GM23338 (cell line): ENCODE measurements around the gene SLC39A8. TPM values are rescaled to one million over a fixed set of nuclear protein-coding genes. Genes with fewer than 3 reads are reported as not detected.

ENCODE experiments used
- ATAC-seq: fragments of 200-7000 bp; cut with Tn5 transposase; 3 replicates; pipeline ENCODE4 v1.9.1; 2020
- DNase-seq: peaks from one replicate; pipeline ENCODE4 v3.0.0-alpha.2; 2015; ENCODE audit warnings: low spot score
- H2AFZ ChIP-seq: fragments of 200-600 bp; sonication (generic); 2 replicates; pipeline ENCODE4 v1.8.0; 2016; ENCODE audit warnings: antibody characterized with exemption, mild to moderate bottlenecking, moderate library complexity
- H3F3A ChIP-seq: fragments of 200-600 bp; sonication (generic); replicated peaks from 2 replicates; pipeline ENCODE4 v1.8.0; 2017; ENCODE audit warnings: antibody characterized with exemption, mixed run types, low read depth
- H3K27ac ChIP-seq: fragments of 200-600 bp; sonication (generic); 2 replicates; pipeline ENCODE4 v1.6.1; 2016; ENCODE audit warnings: low read depth
- H3K27me3 ChIP-seq: fragments of 200-600 bp; sonication (generic); 2 replicates; pipeline ENCODE4 v1.8.0; 2016; ENCODE audit warnings: mild to moderate bottlenecking, mixed run types, moderate library complexity; ENCODE audit not compliant: insufficient read depth
- H3K36me3 ChIP-seq: fragments of 200-600 bp; sonication (generic); 2 replicates; pipeline ENCODE4 v1.8.0; 2016; ENCODE audit warnings: mild to moderate bottlenecking; ENCODE audit not compliant: insufficient read depth
- H3K4me1 ChIP-seq: fragments of 200-600 bp; sonication (generic); 2 replicates; pipeline ENCODE4 v1.8.0; 2016; ENCODE audit warnings: mild to moderate bottlenecking, moderate library complexity; ENCODE audit not compliant: insufficient read depth
- H3K4me2 ChIP-seq: fragments of 200-600 bp; sonication (generic); 2 replicates; pipeline ENCODE4 v1.7.1; 2017; ENCODE audit warnings: mixed run types
- H3K4me3 ChIP-seq: fragments of 200-600 bp; sonication (generic); 2 replicates; pipeline ENCODE4 v1.6.1; 2016; ENCODE audit warnings: mixed run types
- H3K79me2 ChIP-seq: fragments of 200-600 bp; sonication (generic); replicated peaks from 2 replicates; pipeline ENCODE4 v1.8.0; 2017; ENCODE audit warnings: mild to moderate bottlenecking; ENCODE audit not compliant: insufficient read depth
- H3K9me2 ChIP-seq: fragments of 200-600 bp; sonication (generic); 2 replicates; pipeline ENCODE4 v1.8.0; 2017; ENCODE audit not compliant: insufficient read depth
- H4K20me1 ChIP-seq: fragments of 200-600 bp; sonication (generic); replicated peaks from 2 replicates; pipeline ENCODE4 v1.8.0; 2017; ENCODE audit warnings: mild to moderate bottlenecking; ENCODE audit not compliant: insufficient read depth
- H3K27ac Mint-ChIP-seq: 2 replicates; pipeline ENCODE4 v1.8.0; 2020; ENCODE audit warnings: inconsistent platforms, mild to moderate bottlenecking, moderate library complexity, mixed read lengths
- H3K27me3 Mint-ChIP-seq: 3 replicates; pipeline ENCODE4 v1.8.0; 2022; ENCODE audit warnings: low read depth, mild to moderate bottlenecking, moderate library complexity, mixed read lengths, inconsistent platforms; ENCODE audit not compliant: insufficient read depth, poor library complexity
- H3K36me3 Mint-ChIP-seq: 3 replicates; pipeline ENCODE4 v1.8.0; 2021; ENCODE audit warnings: low read depth, mild to moderate bottlenecking, inconsistent platforms, moderate library complexity, mixed read lengths
- H3K4me1 Mint-ChIP-seq: 3 replicates; pipeline ENCODE4 v1.8.0; 2020; ENCODE audit warnings: mild to moderate bottlenecking, inconsistent platforms, mixed read lengths
- H3K4me3 Mint-ChIP-seq: 3 replicates; pipeline ENCODE4 v1.8.0; 2021; ENCODE audit warnings: moderate library complexity, mild to moderate bottlenecking, inconsistent platforms, mixed read lengths
- H3K9me3 Mint-ChIP-seq: 3 replicates; pipeline ENCODE4 v1.8.0; 2020; ENCODE audit warnings: moderate library complexity, mild to moderate bottlenecking, inconsistent platforms, mixed read lengths
- CREB1 ChIP-seq: fragments of 250-450 bp; sonication (Bioruptor Pico); IDR thresholded peaks from 2 replicates; pipeline ENCODE4 v1.5.0; 2020; ENCODE audit warnings: low read depth, mild to moderate bottlenecking, moderate library complexity
- EZH2 ChIP-seq: fragments of 200-600 bp; sonication (generic); IDR thresholded peaks from one replicate; pipeline ENCODE4 v1.8.0; 2017; ENCODE audit warnings: antibody characterized with exemption, mild to moderate bottlenecking, low read depth; ENCODE audit not compliant: unreplicated experiment
- NANOG ChIP-seq: IDR thresholded peaks from 2 replicates; pipeline ENCODE4 v1.6.1; 2016; ENCODE audit warnings: antibody characterized with exemption, borderline replicate concordance
- STAT1 ChIP-seq: IDR thresholded peaks from one replicate; pipeline ENCODE4 v1.6.1; 2016; ENCODE audit warnings: antibody characterized with exemption; ENCODE audit not compliant: unreplicated experiment
- ZNF114 ChIP-seq: fragments of 250-450 bp; sonication (Bioruptor Pico); IDR thresholded peaks from 2 replicates; pipeline ENCODE4 v1.5.0; 2020; ENCODE audit warnings: mild to moderate bottlenecking, moderate library complexity
- ZNF331 ChIP-seq: fragments of 250-450 bp; sonication (Bioruptor Pico); IDR thresholded peaks from 2 replicates; pipeline ENCODE4 v1.5.0; 2020; ENCODE audit warnings: low read depth, mild to moderate bottlenecking, moderate library complexity
- polyA plus RNA-seq: library from polyadenylated mRNA; unstranded; fragments of >200 nt; fragmentation: Nextera tagmentation; extraction: Ambion mirVana; gene quantifications from 2 replicates; pipeline ENCODE4 v1.2.1, GENCODE V29; 2016
- total RNA-seq: library from RNA; depleted of rRNA; stranded (reverse); fragments of >200 nt; shearing (Covaris generic); gene quantifications from 2 replicates; pipeline ENCODE4 v1.2.3, GENCODE V29; 2014
- TF ChIP-seq, protein P1 (sequence below): IDR thresholded peaks from one replicate; pipeline ENCODE4 v1.6.1; 2018; ENCODE audit warnings: antibody characterized with exemption; ENCODE audit not compliant: unreplicated experiment
- TF ChIP-seq, protein P2 (sequence below): IDR thresholded peaks from 2 replicates; pipeline ENCODE4 v1.6.1; 2016; ENCODE audit warnings: antibody characterized with exemption
- TF ChIP-seq, protein P3 (sequence below): fragments of 250-450 bp; sonication (Bioruptor Pico); IDR thresholded peaks from 2 replicates; pipeline ENCODE4 v1.5.0; 2020; ENCODE audit warnings: mild to moderate bottlenecking, moderate library complexity

The SLC39A8 gene
- total and polyA plus RNA-seq, 2 experiments from 2014 or later: 20.1 to 42.5 TPM

DNA sequence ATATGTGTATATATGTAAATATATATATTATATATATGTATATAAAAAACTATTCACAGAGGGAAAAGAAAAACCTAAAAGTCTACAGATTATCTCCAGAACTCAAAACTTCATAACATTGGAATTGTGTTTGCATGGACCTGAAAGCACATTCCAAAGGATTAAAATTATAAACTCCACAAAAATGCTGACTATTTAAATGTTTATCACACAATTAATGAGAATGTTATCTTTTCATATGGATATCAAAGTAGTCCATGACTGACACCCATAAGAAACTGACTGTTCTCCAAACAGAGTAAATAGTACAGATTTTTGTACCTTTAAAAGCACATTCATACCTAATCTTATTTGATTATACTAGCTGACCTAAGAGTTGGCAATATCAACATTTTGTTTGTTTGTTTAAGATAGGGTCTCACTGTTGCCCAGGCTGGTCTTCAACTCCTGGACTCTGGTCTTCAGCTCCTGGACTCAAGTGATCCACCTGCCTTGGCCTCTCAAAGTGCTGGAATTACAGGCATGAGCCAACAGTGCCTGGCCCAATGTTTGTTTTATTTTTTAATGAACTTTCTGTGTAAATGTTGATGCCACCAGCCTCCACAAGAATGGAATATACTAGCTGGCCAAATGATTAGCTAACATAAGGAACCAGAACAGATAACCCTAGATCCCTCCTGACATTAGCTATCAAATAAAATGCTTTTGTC is 50.0 kb downstream of the SLC39A8 start (continued):
- TF ChIP-seq, protein P1, sequence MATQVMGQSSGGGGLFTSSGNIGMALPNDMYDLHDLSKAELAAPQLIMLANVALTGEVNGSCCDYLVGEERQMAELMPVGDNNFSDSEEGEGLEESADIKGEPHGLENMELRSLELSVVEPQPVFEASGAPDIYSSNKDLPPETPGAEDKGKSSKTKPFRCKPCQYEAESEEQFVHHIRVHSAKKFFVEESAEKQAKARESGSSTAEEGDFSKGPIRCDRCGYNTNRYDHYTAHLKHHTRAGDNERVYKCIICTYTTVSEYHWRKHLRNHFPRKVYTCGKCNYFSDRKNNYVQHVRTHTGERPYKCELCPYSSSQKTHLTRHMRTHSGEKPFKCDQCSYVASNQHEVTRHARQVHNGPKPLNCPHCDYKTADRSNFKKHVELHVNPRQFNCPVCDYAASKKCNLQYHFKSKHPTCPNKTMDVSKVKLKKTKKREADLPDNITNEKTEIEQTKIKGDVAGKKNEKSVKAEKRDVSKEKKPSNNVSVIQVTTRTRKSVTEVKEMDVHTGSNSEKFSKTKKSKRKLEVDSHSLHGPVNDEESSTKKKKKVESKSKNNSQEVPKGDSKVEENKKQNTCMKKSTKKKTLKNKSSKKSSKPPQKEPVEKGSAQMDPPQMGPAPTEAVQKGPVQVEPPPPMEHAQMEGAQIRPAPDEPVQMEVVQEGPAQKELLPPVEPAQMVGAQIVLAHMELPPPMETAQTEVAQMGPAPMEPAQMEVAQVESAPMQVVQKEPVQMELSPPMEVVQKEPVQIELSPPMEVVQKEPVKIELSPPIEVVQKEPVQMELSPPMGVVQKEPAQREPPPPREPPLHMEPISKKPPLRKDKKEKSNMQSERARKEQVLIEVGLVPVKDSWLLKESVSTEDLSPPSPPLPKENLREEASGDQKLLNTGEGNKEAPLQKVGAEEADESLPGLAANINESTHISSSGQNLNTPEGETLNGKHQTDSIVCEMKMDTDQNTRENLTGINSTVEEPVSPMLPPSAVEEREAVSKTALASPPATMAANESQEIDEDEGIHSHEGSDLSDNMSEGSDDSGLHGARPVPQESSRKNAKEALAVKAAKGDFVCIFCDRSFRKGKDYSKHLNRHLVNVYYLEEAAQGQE: no peak
- no peak for TF ChIP-seq CREB1

DNA sequence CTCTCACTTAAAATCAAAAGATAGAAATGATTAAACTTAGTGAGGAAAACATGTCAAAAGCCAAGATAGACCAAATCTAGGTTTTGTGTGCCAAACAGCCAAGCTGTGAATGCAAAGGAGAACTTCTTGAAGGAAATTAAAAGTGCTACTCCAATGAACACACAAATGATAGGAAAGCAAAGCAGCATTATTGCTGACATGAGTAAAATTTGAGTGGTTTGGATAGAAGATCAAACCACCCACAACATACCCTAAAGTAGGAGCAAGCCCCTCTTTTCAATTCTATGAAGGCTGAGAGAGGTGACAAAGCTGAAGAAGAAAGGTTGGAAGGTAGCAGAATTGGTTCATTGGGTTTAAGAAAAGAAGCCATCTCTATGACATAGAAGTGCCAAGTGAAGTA is 56.8 kb downstream of the SLC39A8 start:
- no peaks in the 10 kb centered on the region for H3K9me2 ChIP-seq

More for the DNA sequence above, 56.8 kb downstream of the SLC39A8 start:
- Mint-ChIP-seq H3K36me3 (peaks cover 2% of the 10 kb centered on the region; the same call in 1 of the 3 replicates), H3K27ac (no peak overlapping the region), H3K4me1 (no peaks in the 10 kb centered on the region), H3K27me3 (no peaks in the 10 kb centered on the region), H3K4me3 (no peak overlapping the region), H3K9me3 (no peaks in the 10 kb centered on the region)
- no peaks in the 10 kb centered on the region for H3K27me3 ChIP-seq
- no peak overlapping the region for H3K4me3 ChIP-seq
- ATAC-seq (no peak), DNase-seq (no peak)
- H3K4me2 ChIP-seq: no peak overlapping the region
- no peak overlapping the region for H2AFZ ChIP-seq
- TF ChIP-seq, protein P2, sequence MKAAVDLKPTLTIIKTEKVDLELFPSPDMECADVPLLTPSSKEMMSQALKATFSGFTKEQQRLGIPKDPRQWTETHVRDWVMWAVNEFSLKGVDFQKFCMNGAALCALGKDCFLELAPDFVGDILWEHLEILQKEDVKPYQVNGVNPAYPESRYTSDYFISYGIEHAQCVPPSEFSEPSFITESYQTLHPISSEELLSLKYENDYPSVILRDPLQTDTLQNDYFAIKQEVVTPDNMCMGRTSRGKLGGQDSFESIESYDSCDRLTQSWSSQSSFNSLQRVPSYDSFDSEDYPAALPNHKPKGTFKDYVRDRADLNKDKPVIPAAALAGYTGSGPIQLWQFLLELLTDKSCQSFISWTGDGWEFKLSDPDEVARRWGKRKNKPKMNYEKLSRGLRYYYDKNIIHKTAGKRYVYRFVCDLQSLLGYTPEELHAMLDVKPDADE: no peak
- TF ChIP-seq ZNF331 (CRISPR knock-in tag): no peak
- TF ChIP-seq, protein P1: no peak
- no peak for TF ChIP-seq ZNF114 (CRISPR knock-in tag)
- TF ChIP-seq, protein P3, sequence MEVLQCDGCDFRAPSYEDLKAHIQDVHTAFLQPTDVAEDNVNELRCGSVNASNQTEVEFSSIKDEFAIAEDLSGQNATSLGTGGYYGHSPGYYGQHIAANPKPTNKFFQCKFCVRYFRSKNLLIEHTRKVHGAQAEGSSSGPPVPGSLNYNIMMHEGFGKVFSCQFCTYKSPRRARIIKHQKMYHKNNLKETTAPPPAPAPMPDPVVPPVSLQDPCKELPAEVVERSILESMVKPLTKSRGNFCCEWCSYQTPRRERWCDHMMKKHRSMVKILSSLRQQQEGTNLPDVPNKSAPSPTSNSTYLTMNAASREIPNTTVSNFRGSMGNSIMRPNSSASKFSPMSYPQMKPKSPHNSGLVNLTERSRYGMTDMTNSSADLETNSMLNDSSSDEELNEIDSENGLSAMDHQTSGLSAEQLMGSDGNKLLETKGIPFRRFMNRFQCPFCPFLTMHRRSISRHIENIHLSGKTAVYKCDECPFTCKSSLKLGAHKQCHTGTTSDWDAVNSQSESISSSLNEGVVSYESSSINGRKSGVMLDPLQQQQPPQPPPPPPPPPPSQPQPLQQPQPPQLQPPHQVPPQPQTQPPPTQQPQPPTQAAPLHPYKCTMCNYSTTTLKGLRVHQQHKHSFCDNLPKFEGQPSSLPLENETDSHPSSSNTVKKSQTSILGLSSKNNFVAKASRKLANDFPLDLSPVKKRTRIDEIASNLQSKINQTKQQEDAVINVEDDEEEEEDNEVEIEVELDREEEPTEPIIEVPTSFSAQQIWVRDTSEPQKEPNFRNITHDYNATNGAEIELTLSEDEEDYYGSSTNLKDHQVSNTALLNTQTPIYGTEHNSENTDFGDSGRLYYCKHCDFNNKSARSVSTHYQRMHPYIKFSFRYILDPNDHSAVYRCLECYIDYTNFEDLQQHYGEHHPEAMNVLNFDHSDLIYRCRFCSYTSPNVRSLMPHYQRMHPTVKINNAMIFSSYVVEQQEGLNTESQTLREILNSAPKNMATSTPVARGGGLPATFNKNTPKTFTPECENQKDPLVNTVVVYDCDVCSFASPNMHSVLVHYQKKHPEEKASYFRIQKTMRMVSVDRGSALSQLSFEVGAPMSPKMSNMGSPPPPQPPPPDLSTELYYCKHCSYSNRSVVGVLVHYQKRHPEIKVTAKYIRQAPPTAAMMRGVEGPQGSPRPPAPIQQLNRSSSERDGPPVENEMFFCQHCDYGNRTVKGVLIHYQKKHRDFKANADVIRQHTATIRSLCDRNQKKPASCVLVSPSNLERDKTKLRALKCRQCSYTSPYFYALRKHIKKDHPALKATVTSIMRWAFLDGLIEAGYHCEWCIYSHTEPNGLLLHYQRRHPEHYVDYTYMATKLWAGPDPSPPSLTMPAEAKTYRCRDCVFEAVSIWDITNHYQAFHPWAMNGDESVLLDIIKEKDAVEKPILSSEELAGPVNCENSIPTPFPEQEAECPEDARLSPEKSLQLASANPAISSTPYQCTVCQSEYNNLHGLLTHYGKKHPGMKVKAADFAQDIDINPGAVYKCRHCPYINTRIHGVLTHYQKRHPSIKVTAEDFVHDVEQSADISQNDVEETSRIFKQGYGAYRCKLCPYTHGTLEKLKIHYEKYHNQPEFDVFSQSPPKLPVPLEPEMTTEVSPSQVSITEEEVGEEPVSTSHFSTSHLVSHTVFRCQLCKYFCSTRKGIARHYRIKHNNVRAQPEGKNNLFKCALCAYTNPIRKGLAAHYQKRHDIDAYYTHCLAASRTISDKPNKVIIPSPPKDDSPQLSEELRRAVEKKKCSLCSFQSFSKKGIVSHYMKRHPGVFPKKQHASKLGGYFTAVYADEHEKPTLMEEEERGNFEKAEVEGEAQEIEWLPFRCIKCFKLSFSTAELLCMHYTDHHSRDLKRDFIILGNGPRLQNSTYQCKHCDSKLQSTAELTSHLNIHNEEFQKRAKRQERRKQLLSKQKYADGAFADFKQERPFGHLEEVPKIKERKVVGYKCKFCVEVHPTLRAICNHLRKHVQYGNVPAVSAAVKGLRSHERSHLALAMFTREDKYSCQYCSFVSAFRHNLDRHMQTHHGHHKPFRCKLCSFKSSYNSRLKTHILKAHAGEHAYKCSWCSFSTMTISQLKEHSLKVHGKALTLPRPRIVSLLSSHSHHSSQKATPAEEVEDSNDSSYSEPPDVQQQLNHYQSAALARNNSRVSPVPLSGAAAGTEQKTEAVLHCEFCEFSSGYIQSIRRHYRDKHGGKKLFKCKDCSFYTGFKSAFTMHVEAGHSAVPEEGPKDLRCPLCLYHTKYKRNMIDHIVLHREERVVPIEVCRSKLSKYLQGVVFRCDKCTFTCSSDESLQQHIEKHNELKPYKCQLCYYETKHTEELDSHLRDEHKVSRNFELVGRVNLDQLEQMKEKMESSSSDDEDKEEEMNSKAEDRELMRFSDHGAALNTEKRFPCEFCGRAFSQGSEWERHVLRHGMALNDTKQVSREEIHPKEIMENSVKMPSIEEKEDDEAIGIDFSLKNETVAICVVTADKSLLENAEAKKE (CRISPR knock-in tag): no peak
- no peak for TF ChIP-seq EZH2
- no peak for TF ChIP-seq STAT1
- TF ChIP-seq NANOG: no peak
- no peaks in the 10 kb centered on the region for H3K36me3 ChIP-seq
- no peaks in the 10 kb centered on the region; the same call in 1 of the 2 replicates for H3K4me1 ChIP-seq
- no peaks in the 10 kb centered on the region for H4K20me1 ChIP-seq
- H3K27ac ChIP-seq: no peak overlapping the region
- no peaks in the 10 kb centered on the region for H3K79me2 ChIP-seq
- H3F3A ChIP-seq: no peaks in the 10 kb centered on the region
